Heart left ventricle (tissue), 13 donors: ENCODE results near the gene AFTPH.

Experiments
- POLR2A ChIP-seq, 2 donors: fragments of 450-650 bp; IDR thresholded peaks; one replicate each; pipeline ENCODE4 v1.6.1; 2017; ENCODE audit warnings: antibody characterized with exemption in 2 of 2, mild to moderate bottlenecking in 2 of 2, moderate library complexity in 2 of 2
- TF ChIP-seq, protein P1 (sequence below), 12 donors: fragments of 200-600 bp; sonication (generic) in 4 of 12; IDR thresholded peaks; one replicate each; pipeline versions ENCODE4 v1.5.0 to v1.8.0; 2018 to 2022; ENCODE audit warnings: antibody characterized with exemption in 12 of 12, mild to moderate bottlenecking in 5 of 12
- donor health status: ischemic (EF 13 %, LVEDD 7.1; RV severe dilation, severe dysfunction).
- donor health status: DM: no; HTN: yes; CAD: no.
- donor health status: DM: no; HTN: no; CAD: no.
- donor health status: ischemic (EF 25% LVEDD 6.9; RV normal size, moderate dysfunction).
- donor health status: ischemic (EF 25% LVEDD 5.7; RV mildly dilated, moderate dysfunction).
- donor health status: ischemic (EF 35%, LVEDD 5.7; RV mildly dilated, moderate dysfunction).
- donor health status: nonischemic (EF 11% LVEDD 7.7; RV severe dilation, severe dysfunction).
- donor health status: DM: yes; HTN: yes; CAD: no.
- donor health status: PGD.
- donor health status: ischemic (EF 29% LVEDD 5.4; RV normal size, mild dysfunction).
- donor health status: nonischemic (EF 23%, LVEDD 6.1; RV moderate dilation, normal function).

GRCh38 chr2:64565949-64566710 lies 42.0 kb downstream of the AFTPH start:
- TF ChIP-seq, protein P1, sequence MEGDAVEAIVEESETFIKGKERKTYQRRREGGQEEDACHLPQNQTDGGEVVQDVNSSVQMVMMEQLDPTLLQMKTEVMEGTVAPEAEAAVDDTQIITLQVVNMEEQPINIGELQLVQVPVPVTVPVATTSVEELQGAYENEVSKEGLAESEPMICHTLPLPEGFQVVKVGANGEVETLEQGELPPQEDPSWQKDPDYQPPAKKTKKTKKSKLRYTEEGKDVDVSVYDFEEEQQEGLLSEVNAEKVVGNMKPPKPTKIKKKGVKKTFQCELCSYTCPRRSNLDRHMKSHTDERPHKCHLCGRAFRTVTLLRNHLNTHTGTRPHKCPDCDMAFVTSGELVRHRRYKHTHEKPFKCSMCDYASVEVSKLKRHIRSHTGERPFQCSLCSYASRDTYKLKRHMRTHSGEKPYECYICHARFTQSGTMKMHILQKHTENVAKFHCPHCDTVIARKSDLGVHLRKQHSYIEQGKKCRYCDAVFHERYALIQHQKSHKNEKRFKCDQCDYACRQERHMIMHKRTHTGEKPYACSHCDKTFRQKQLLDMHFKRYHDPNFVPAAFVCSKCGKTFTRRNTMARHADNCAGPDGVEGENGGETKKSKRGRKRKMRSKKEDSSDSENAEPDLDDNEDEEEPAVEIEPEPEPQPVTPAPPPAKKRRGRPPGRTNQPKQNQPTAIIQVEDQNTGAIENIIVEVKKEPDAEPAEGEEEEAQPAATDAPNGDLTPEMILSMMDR (IDR thresholded peaks at IDR 0.05): no peak
- no peak for TF ChIP-seq POLR2A (IDR thresholded peaks at IDR 0.05)
